DMS 273 (cell line): Measurements from ENCODE around the gene GLRX5.

ENCODE experiments used
- DNase-seq: peaks from one replicate; lab custom pipeline; 2025; ENCODE audit not compliant: unreplicated experiment; lab: John Stamatoyannopoulos, UW

Gene GLRX5

DNA sequence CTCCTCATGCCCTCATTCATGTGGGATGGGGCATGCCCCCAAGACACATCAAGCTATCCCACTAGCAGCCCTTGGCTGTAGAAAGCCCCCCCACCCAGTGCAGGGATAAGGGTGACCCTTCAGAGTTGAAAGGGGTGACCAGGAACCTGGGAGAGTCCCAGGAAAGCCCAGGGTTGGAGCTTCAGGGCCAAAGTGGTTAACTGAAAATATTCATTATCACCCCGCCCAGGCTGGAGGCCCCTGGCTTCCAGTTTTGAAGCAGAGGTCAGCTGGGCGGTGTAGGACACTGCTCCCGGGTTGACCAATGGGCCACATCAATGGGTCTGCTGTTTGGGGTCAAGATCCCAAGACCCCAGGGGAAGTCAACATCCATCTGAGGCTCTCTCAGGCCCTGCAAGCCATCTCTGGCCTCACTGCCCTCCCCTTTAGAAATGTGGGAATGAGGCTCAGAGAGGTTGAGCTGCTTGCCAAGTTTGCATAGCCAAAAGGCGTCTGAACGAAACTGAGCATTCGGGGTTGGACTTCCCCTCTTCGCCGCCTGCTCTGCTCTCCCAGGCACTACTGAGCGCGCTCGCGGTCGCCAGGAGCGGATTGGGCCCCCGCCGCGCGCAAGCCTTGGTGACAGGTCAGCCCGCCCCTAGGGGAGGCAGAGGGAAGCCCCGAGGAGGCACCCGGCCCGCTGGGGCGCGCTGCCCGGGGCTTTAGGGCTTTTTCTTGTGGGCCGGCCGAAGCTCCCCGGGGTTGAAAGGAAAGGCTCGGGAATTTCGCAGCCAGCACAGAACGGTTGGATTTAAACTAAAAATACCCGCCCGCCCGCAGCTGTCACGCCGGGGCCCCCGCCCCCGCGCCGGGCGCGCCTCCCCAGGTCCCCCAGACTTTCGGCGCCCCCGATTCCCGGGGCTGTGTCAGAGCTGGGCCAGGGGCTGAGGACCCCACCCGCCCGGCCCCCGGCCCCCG lies 19.0 kb upstream of the GLRX5 start:
- peak; percentile 80 for DNase-seq

DNA sequence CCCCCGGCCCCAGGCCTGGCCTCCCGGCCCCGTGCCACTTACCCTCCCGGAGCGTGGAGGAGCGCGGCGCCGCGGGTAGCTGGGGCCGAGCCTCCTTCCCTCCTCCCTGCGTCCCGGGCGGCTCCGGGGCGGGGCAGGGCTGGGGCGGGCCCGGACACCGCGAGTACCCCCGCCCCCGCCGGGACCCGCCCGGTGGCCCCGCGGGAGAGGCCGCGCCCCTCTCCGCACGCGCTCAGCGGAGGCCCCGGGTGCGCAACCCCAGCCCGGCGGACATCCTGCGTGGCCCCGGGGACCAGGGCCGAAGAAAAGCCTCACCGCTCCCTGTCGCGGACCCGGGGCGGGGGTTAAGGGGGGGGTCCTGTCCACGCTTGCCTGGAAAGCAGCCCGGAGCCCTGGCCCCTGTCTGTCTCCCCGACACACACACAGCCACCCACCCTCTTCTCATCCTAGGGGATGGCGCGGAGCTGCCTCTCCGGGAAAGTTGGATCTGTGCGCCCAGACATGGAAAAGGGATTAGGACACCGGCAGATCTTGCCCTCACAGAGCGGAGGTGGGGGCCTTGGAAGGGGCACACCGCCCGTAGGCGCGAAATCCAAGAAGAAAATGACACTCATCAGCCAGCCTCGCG lies 18.2 kb upstream of the GLRX5 start, which contains the start of gene SYNE3:
Gene SYNE3 (minus strand): TSS at position 97 of the 628 bp plus-strand sequence. CDS start 40,829 bp downstream, outside the sequence.
- DNase-seq: peak; percentile 64

DNA sequence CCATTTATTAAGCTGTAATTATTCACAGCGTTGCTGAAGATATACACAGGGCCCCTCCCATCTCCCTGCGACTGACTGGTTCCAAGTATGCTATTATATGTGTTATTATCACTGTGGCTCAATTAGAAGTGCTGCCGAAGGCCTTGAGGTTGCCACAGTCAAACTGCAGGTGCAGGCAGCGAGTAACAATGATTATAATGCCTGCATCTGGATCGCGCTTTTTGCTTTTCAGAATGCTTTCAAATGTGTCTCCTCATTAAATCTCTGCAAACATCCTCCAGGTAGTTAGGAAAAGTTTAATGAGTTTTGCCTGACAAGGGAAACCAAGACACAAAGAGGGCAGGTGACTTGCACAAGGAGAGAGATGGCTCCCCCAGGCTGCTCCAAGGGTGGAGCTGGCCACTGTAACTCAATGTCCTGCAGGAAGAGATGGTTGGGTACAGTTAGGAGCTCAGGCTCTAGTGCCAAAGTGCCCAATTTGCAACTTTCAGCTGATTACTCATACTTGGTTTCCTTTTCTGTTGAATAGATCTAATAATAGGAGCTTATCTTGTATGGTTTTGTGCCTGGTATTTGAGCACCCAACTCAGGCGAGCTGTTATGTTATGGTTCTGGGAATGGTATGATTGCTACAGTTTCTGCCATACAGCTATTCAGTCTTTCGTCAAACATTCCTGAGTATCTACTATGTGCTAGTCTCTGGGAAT lies 16.7 kb upstream of the GLRX5 start:
- no peak for DNase-seq

DNA sequence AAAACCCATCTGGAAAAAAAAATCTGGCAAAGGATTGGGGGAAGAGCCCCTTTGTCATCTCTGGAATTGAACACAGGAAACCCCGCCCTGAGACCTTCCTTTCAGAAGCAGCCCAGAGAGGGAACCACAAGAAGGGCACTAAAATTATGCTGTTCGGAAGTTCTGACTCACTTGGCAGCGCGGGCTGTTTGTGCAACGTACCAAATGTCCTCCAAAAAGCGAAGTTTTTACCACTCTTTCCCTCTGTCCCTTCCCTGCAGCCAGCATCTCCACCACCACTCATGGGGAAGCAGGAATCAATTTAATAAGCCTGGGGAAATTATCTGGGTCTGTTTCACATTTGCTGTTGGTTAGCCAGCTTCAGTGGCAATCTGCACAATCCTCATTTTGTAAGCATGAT lies 15.2 kb upstream of the GLRX5 start:
- DNase-seq: peak; percentile 14

DNA sequence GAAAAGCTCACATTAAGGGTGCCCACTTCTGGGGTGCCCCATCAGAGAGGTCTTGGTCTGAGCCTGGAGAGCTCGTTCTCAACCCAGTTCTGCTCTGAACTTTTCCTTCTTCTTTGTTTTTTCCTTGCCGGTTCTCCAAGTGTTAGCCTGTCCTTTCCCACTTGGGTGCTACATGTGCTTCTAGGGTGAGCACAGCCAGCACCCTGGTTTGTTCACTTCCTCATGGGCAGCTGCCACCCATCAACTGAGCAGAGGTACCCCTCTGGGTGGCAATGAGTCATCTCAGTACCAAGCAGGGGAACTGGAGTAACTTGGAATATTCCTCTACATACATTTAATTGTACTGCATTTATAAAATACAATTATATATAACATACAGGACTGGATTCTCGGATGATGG lies 14.5 kb upstream of the GLRX5 start:
- no peak for DNase-seq

DNA sequence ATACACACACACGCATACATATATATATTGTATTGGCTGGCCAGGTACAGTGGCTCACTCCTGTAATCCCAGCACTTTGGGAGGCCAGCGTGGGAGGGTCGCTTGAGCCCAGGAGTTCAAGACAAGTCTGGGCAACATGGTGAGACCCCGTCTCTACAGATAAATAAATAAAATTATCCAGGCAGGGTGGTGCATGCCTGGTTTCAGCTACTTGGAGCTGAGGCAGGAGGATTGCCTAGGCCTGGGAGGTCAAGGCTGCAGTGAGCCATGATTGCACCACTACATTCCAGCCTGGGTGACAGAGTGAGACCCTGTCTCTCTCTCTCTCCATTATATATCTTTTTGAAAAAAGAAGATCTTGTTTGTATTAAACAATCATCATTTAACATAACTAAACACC lies 13.8 kb upstream of the GLRX5 start:
- DNase-seq: no peak

DNA sequence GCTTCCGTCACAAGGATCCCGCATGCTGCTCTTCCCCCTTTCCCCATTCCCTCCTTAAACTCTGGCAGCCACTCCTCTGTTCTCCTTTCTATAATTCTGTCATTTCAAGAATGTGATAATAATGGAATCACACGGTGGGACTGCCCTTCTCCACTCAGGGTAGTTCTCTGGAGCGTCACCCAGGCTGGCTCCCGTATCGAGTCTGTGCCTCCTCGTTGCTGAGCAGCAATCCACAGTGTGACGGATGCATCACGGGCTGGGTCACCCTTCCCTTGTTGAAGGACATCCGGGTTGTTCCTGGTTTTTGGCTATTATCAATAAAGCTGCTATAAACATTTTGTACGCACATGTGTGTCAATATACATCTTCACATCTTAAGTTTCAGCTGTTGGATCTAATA lies 12.7 kb upstream of the GLRX5 start:
- DNase-seq: no peak

DNA sequence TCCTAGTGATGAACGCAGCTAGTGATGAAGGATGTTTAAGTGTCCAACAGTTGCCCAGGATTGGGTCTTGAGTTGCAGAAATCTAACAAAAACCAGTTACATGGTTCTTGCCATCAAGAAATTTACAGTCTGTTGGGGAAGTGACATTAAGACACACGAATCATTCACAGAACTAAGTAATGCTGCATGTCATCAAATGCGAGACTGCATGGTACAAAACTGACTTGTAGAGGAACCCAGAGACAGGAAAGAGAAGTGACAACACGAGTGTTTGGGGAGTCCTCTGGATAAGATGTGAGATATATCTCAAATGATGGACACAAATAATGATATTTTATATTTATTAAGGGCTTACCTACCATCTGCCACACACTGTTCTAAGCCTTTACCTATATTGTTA lies 12.3 kb upstream of the GLRX5 start:
- DNase-seq: no peak

DNA sequence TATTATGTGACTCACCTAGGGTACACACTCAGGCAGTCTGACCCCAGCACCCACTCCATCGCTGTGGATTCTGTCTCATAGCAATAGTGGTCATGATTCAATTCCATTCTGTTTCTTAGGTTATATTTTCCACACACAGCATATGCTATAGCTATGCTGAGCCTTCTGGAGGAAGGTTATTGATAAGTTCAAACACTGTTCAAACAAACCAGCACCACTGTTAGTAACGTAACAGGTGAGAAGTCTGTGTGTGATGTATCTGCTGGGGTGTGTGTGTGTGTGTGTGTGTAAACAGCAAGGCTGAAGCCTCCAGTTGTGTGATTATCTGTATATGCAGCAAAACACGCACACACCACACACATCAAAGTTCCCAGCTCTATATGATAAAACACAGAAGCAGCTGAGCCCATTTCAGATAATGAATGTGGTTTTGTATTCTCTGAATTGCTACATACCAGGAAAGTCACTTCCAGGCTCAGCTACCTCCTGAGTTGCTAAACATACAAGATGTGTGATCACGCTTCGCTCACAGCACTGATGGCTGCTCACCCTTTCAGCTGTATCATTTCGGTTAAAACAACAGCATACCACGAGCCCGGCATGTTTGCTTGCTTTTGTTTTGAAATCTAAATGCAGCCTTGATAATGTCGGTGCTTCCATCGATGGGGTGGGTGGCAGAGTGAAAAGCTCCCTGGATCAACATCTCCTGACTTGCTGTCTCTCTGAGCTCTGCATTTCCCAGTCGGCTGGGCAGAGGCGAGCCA lies 11.6 kb upstream of the GLRX5 start:
- DNase-seq: no peak

DNA sequence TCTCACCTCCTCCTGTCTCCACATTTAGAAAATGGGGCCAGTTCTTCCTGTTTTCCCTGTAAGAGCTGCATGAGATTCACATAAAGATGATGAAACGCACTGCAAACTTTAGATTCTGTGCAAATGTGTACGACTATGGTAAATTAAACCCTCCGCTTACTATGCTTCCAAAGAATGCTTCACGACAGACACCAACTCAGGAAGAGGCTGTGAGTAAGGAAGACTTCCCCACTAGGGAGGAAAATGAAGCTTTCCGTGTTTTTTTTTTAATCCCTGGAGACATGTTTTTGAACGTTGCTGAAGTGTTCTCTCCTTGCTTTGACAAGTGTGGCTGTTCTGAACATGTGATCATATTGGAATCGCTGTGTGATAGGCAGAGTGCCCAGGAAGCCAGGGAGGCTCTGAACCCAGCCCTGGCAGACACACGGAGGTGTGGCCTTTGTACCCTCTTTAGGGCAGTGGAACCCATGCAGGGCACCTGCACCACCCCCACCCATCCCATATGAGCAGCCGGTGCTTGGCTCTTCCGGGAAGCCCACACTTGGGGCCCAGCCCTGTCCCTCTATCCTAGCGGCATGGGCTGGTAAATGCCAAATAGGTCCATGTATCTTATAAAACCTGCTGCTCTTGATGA lies 10.9 kb upstream of the GLRX5 start:
- peak; percentile 78 for DNase-seq

DNA sequence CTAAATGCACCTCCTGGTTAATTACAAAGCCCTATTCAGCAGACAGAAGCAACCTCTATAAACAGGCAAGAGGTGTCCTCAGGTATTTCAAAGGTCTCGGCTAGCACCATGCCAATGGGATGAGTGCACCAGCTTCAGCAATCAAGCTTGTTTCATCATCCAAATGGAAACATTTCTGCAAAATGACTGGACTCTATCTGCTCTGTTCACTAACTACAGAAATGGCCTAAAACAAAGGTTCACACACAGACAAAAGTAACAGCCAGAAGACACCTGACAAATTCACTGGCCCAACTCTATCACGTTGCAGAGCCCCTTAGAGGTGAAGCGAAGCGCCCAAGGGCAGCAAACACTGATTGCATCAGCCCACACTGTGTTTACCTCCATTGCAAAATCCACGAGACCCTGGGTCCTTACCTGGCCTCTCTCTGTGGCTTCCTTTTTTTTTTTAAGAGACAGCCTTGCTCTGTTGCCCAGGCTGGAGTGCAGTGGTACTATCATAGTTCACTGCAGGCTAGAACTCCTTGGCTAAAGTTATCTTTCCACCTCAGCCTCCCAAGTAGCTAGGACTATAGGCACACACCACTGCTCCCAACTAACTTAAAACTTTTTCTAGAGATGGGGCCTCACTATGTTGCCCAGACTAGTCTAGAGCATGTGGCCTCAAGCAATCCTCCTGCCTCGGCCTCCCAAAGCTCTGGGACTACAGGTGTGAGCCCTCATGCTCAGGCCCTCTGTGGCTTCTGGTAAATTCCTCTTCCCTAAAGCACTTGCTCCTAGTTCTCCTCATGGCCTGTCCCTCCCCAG lies 9.9 kb upstream of the GLRX5 start:
- DNase-seq: no peak

DNA sequence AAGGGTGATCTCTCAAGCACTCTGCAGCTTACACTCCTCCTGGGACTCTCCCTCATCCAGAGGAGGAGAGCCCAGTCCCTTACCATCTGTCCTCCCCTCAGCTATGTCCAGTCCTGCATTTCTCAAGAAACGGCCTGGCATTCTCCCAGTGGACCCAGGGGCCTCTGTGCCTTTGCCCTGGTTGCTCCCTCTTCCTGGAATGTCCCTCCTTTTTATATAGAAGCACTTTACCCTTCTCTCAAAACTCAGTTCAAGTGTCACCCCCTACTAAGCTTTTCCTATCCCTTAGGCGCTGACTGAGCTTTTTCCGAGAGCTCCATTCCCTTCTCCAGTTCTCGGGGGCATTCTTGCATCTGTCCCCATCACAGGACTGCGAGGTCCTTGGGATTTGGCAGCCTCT lies 8.9 kb upstream of the GLRX5 start:
- no peak for DNase-seq

DNA sequence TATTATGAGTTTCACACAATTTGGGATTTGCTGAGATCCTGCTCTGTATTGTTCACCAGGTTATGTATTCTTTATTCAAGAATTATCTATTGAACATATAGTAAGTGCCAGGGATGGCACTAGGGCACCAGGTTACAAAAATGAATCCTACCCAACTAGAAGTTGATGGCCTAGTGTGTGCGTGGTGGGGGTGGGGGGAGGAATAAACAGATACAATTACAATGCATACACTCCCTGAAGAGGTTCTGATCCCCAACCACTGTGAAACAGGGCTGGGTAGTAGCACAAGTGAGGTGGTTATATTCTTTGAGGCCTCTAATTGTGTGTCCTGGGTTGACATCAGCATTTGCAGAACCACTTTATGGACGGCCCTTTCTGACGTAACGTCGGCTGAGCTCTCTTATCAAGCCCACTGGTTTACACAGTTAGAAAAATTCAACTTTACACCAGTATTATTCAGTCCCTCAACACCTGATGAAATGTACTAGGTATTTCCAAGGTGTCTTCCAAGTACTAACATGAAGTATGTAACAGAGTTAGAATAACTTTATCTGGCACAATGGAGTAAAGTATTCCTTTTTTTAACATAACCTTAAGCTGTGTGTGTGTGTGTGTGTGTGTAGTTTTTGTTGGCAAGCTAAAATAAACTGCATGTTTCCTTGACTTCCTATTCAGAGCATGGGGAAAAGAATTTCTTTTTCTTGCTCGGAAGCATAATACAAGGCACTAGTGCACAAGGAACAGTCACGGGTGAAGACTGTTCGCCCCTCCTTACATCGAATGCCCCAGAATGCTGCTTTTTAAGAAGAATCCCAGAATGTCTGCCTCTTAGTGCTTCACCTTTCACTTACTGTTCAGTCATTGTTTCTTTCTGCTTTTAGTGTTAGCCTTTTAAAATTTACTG lies 8.1 kb upstream of the GLRX5 start:
- no peak for DNase-seq

DNA sequence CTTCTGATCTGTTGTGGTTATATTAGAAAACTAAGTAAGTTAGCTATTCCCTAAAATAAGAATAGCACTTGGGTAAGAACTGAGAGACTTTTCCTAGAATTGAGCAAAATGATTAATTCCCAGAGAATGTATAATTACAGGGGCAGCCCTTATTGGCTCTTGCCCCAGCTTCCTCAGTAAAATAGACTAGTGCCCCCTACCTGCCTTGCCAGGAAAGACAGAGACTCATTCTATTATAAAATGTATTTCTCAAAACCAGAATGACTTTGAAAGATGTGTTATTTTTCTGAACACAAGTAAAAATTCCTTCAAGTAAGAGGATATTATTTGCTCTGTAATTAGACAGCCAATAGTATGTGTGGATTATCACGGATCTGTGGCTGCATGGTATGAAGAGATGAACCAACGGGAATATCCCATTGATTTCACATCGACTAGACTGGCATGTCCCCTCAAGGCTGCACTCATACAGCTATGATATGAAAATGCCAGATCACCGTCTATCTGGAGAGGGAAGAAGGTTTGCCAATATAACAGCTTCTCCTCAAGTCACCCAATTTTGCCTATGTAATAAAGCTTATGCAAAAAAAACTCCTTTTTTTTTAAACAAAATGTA lies 7.4 kb upstream of the GLRX5 start:
- DNase-seq: peak; percentile 68

DNA sequence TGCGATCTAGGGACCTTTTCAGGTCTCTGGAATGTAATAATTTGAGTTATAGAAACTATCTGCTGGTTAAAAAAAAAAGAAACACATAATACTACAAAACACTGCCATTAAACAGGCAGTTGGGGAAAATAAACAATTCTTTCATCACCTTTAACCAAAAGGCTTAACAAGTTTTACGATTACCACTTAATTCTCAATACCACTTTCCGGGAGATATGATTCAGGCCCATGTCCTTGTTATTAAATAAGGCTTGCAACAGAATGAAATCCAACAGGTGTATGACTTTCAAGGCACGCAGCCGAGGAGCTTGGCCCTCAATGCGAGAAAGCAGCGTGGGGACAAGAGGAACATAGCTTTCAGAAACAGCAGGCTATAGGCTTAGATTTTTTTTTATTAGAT lies 5.6 kb upstream of the GLRX5 start:
- no peak for DNase-seq

DNA sequence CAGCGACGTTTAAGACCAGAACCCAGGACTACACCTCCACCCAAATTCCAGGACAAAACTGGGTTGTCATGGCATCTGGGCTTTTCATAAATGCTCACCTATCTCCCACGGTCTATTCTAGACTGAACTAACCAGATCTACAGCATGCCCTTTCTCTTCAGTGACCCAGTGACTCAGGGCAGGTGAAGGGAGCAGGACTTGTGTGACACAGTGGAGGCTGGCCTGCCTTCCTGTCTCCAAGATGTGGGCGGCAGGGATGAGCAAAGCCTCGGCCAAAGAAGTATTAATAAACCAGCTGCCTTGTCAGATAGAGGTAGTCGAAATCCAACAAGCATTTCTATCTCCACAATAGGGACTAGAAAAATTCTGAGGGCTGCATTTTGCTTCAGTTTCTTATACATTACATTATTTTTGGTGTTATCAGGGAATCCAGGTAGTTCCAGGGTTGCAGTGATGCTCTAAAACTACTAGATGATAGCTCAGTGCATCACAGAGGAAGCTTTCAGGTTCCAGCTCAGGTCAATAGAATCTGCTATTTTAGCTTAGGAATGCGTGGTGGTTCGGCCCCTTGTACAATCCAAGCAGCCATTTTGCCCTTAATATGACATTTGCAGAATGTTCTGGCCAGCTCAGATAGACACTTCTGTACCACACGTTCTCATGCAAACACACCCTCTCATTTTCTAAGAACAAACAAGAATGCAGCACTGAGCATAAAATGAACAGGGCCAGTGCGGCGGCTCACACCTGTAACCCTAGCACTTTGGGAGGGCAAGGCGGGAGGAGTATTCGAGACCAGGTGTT lies 4.2 kb upstream of the GLRX5 start:
- no peak for DNase-seq

DNA sequence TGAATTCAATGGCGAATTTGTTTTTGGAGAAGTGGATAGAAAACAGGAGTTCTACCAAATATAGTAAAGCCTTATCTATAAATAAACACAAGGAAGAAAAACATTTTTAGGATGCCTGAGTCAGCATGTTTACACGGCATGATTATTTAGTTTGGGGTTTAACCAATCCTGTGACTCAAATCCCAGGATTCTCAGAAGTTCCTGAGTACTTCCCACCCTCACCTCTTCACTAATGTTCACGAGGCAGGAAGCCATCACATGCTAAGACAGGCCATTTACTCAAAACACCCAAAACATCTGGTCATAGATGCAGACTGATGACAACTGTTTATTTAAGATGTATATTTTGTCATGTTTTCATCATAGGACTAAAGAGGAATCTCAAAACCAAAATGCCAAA lies 3.4 kb upstream of the GLRX5 start:
- no peak for DNase-seq
